ENCODE results near the gene CPED1. TPM values are rescaled to one million over a fixed set of nuclear protein-coding genes. Genes with fewer than 3 reads are reported as not detected.
A peak's percentile ranks its signal among the peaks of the same experiment; 100 is the strongest.

The CPED1 gene
- total RNA-seq, 1 donor from 2014 or later, result 27.3 TPM

DNA sequence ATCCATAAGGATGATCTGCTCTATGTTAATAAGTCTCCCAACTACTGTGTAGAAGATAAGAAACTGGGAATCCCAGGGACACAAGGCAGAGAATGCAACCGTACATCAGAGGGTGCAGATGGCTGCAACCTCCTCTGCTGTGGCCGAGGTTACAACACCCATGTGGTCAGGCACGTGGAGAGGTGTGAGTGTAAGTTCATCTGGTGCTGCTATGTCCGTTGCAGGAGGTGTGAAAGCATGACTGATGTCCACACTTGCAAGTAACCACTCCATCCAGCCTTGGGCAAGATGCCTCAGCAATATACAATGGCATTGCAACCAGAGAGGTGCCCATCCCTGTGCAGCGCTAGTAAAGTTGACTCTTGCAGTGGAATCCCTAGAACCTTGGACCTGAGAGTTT is 350.6 kb downstream of the CPED1 start:
- TF ChIP-seq POLR2AphosphoS5 (IDR thresholded peaks at IDR 0.05; ENCODE audit: insufficient read depth in 1 of 2, low read depth in 1 of 2) (no peak), POLR2A (IDR thresholded peaks at IDR 0.05) (no peak), CTCF (IDR thresholded peaks at IDR 0.05) (no peak)
- no peak overlapping the region for H3K27ac ChIP-seq
- no peaks in the 10 kb centered on the region for H3K36me3 ChIP-seq
- no peaks in the 10 kb centered on the region for H3K27me3 ChIP-seq
- no peak overlapping the region for H3K4me3 ChIP-seq
- H3K9me3 ChIP-seq, result no peaks in the 10 kb centered on the region
- no peaks in the 10 kb centered on the region for H3K4me1 ChIP-seq
- intact Hi-C loops (cut with DNase I), result no loop called here
- DNase-seq (ENCODE audit: extremely low spot score in 2 of 2), result no peak

DNA sequence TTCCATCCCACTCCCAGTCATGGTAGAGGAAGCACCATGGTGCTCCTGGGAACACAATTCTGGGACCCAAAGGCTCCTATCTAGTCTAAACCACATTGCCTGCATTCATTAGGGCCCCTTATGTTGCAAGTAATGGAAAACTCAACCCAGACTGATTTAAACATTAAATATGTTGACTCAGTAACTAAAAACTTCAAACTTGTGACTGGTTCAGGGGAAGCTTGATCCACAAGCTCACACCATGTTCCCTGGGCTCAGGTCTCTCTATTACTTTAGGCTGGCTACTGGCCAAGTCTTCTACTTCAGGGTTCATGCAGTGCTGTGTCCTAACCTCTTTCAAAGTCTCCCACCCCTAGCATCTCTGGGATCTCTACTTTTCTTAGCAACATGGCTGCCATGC is 353.4 kb downstream of the CPED1 start:
- Histone ChIP-seq H3K4me1 (no peaks in the 10 kb centered on the region), H3K27me3 (no peaks in the 10 kb centered on the region), H3K36me3 (no peaks in the 10 kb centered on the region), H3K27ac (no peak overlapping the region), H3K4me3 (no peak overlapping the region), H3K9me3 (no peaks in the 10 kb centered on the region)
- no peak for DNase-seq (ENCODE audit: extremely low spot score in 2 of 2)
- TF ChIP-seq POLR2AphosphoS5 (IDR thresholded peaks at IDR 0.05; ENCODE audit: insufficient read depth in 1 of 2, low read depth in 1 of 2) (no peak), POLR2A (IDR thresholded peaks at IDR 0.05) (no peak), CTCF (IDR thresholded peaks at IDR 0.05) (no peak)
- intact Hi-C loops (cut with DNase I), result no loop called here

DNA sequence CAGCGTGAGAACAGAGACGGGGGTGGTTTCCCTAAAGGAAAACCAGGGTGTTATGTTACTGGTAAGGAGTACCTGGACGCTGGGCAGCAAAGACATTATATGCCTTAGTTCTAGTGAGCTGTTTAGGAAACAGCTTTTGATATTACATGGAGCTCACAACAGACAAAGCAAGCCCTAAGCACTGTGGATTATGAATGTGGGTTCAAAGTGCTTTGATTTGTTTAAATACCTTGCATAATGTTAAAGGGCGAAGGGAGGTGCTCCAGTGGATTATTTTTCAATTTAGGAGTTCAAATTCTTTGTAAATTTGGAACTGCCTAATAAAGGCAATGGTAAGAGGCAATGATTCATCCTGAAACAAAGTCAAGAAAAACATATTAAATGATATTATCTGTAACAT is 354.1 kb downstream of the CPED1 start:
- Histone ChIP-seq H3K9me3 (no peaks in the 10 kb centered on the region), H3K4me3 (no peak overlapping the region), H3K4me1 (no peaks in the 10 kb centered on the region), H3K36me3 (no peaks in the 10 kb centered on the region), H3K27me3 (no peaks in the 10 kb centered on the region), H3K27ac (no peak overlapping the region)
- TF ChIP-seq POLR2AphosphoS5 (IDR thresholded peaks at IDR 0.05; ENCODE audit: insufficient read depth in 1 of 2, low read depth in 1 of 2), result no peak
- no peak for TF ChIP-seq POLR2A (IDR thresholded peaks at IDR 0.05)
- TF ChIP-seq CTCF (IDR thresholded peaks at IDR 0.05), result no peak
- no peak for DNase-seq (ENCODE audit: extremely low spot score in 2 of 2)
- intact Hi-C loops (cut with DNase I), result no loop called here

DNA sequence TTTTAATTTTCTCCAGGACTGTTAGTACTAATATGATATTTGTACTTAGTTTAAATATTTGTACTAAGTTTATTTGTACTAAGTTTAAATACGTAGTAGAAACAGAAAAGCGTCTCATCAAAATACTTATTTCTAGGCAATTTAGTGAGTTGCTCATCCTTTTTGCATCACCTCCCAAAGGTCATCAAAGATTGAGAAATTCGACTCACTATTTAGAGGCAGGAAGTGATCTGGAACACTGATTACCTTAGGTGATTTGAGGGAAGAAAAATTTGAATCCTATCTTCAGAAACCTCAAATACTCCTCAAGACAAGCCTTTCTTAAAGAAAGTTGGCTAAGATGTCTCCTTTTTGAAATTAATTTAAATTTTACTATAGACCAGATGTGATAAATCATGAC is 354.8 kb downstream of the CPED1 start:
- DNase-seq (ENCODE audit: extremely low spot score in 2 of 2), result no peak
- Histone ChIP-seq H3K36me3 (no peaks in the 10 kb centered on the region), H3K27me3 (no peaks in the 10 kb centered on the region), H3K4me1 (no peaks in the 10 kb centered on the region), H3K27ac (peak overlapping the region; percentile 1), H3K4me3 (no peak overlapping the region), H3K9me3 (no peaks in the 10 kb centered on the region)
- intact Hi-C loops (cut with DNase I), result no loop called here
- TF ChIP-seq POLR2A (IDR thresholded peaks at IDR 0.05), result no peak
- no peak for TF ChIP-seq CTCF (IDR thresholded peaks at IDR 0.05)
- TF ChIP-seq POLR2AphosphoS5 (IDR thresholded peaks at IDR 0.05; ENCODE audit: insufficient read depth in 1 of 2, low read depth in 1 of 2), result no peak

DNA sequence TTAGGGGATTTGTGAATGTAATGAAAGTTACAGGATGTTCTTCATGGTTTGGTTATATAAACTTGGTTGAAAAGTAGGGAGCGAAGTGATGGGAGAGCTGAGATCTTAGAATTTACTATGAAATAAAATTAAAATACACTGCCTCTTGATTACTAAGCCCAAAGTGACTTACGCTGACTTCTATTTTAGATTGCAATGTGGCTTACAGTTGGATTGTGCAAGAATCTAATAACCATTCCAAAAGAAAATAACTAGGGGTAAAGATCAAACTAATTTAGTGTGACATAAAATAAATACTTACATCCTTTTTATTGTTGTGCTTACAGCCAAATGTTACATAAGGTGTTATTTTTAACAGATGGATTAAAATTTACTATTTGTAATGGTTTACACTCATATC is 355.6 kb downstream of the CPED1 start:
- no peak for TF ChIP-seq CTCF (IDR thresholded peaks at IDR 0.05)
- no peak for TF ChIP-seq POLR2AphosphoS5 (IDR thresholded peaks at IDR 0.05; ENCODE audit: insufficient read depth in 1 of 2, low read depth in 1 of 2)
- no peak for TF ChIP-seq POLR2A (IDR thresholded peaks at IDR 0.05)
- no peak for DNase-seq (ENCODE audit: extremely low spot score in 2 of 2)
- H3K9me3 ChIP-seq, result no peaks in the 10 kb centered on the region
- H3K27me3 ChIP-seq, result no peaks in the 10 kb centered on the region
- intact Hi-C loops (cut with DNase I), result no loop called here
- H3K4me3 ChIP-seq, result no peak overlapping the region
- H3K36me3 ChIP-seq, result no peaks in the 10 kb centered on the region
- H3K4me1 ChIP-seq, result no peaks in the 10 kb centered on the region
- H3K27ac ChIP-seq, result peak overlapping the region; percentile 1

Measured in vagina (tissue), 2 donors.